IPS-NIHi7 (cell line): ENCODE measurements around the gene APOBEC3G.

ENCODE experiments used
- DNase-seq: peaks from one replicate; pipeline ENCODE4 v3.0.0; 2012; ENCODE audit warnings: mixed read lengths; ENCODE audit errors: extremely low spot score

Gene APOBEC3G

DNA sequence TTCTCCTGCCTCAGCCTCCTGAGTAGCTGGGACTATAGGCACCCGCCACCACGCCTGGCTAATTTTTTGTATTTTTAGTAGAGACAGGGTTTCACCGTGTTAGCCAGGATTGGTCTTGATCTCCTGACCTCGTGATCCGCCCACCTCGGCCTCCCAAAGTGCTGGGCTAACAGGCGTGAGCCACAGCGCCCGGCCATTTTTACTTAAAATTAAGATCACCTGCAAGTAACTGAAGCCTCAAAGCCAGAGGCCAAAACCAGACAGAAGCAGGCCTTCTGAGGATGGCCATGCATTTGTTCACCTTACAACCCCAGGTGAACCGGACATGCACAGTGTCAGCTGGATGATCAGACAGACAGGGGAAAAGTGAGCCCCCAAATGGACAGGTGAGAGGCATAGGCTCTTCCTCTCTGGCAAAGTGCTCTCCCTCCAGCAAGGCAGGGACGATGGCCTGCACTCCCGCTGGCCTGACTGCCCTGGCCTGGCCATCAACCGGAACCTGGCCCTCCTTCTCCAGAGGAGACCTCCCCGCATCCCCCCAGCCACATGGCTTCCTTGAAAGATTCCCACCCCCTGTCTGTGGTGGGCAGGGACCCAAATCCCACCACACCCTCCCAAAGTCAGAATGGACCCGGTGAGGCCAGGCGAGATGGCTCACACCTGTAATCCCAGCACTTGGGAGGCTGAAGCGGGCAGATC, 45.8 kb downstream of the APOBEC3G start:
- peak; percentile 6 for DNase-seq

DNA sequence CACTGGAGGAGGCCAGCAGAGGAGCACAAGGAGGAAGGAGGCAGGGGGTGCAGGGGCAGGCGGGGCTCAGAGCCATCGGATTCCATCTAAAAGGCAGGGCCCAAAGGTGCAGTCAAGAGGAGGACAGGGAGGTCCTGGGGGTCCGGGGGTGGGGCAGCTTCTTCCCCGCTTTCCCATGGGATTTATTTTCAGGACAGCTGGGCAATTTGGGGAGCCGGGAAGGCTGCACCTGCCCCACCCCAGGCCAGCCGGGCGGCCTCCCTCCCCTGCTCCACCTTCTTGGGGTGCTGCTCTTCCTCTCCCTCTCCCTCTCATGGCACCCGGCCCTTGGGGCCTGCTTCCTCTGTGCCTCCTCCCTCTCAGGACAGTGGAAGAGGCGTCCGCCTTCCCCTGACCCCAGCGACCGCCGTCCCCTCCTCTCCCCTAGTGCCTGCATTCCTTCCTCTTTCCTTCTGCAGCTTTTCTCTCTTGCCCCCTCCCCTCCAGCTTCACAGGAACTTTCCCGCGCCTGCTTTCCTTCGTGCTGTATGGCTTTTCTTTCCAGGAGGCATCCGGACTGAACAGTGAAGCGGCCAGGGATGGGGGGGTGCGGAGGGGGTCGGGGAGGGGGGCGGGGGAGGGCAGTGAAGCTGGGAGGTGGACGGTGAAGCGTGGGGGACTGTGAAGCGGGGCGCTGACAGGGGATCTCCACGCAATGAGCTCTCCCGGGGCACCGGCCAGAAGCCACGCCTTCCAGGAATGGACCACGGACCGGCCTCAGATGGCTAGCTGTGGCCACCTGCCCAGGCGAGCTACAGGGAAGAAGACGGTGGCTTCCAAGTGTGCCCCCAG, 46.9 kb downstream of the APOBEC3G start:
- peak; percentile 58 for DNase-seq

DNA sequence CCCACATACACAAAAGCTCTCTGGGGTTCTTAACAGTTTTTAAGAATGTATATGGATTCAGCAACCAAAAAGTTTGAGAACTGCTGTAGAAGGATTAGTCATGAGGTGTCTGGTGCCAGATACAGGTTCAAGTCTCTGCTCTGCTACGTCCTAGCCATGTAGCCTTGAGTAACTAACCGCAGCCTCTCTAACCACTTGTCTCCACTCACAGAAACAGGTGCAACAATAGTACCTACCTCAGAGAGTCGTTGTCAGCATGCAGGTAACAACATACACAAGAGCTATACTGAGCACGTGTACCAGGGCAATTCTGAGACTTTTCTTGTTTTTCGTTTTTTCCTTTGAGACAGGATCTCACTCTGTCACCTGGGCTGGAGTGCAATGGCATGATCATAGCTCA, 48.5 kb downstream of the APOBEC3G start:
- DNase-seq: no peak

DNA sequence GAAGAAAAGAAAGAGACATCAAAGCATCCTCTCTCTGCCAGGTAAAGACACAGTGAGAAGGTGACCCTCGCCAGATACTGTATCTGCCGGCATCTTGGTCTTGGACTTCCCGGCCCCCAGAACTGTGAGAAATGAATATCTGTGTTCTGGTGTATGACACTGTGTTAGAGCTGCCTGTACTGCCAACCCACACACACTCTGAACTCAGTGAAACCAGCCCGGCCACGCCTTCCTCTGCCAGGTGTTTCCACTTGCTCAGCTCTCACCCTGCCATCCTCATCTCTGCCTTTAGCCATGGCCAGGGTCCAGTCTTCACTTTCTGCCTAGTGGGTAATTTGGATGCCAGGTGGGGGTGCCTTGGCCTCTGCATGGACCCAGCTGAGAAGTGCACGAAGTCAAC, 51.4 kb downstream of the APOBEC3G start:
- no peak for DNase-seq

DNA sequence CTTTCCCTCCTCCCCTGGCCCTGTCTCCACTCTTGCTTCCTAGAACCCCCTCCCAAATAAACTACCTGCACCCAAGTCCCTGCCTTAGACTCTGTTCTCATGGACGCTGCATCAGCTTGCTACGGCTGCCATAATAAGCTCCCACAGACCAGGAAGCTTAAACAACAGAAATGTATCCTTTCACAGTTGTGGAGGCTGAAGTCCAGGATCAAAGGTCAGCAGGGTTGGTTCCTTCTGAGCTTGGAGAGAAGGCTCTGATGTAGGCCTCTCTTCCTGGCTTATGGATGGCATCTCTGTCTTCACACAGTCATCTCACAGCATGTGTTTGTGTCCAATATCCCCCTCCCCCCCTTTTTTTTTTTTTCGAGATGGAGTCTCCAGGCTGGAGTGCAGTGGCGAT, 52.0 kb downstream of the APOBEC3G start:
- no peak for DNase-seq

- DNase-seq: no peak
Observed at GRCh38 chr22:39129746-39130145, 52.7 kb downstream of the APOBEC3G start.

DNA sequence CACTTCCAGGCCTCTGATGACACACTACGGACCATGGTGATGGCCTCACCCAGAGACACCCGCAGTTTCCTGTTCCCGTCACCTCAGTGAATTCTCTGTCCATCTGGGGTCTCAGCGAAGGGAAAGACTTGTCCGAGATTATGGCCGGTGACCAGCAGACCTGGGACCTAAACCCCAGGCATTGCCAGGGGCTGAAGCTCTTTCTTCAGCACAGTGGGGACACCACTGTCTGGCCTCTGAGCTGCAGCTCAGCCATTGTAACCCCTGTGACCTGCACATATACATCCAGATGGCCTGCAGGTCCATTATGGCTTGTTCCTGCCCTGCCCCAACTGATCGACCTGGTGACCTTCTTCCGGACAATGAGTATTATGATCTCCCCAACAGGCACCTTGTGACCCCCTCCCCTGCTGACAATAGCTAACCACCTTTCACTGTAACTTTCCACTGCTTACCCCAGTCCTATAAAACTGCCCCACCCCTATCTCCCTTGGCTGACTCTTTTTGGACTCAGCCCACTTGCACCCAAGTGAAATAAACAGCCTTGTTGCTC, 53.2 kb downstream of the APOBEC3G start:
- DNase-seq: peak; percentile 5

DNA sequence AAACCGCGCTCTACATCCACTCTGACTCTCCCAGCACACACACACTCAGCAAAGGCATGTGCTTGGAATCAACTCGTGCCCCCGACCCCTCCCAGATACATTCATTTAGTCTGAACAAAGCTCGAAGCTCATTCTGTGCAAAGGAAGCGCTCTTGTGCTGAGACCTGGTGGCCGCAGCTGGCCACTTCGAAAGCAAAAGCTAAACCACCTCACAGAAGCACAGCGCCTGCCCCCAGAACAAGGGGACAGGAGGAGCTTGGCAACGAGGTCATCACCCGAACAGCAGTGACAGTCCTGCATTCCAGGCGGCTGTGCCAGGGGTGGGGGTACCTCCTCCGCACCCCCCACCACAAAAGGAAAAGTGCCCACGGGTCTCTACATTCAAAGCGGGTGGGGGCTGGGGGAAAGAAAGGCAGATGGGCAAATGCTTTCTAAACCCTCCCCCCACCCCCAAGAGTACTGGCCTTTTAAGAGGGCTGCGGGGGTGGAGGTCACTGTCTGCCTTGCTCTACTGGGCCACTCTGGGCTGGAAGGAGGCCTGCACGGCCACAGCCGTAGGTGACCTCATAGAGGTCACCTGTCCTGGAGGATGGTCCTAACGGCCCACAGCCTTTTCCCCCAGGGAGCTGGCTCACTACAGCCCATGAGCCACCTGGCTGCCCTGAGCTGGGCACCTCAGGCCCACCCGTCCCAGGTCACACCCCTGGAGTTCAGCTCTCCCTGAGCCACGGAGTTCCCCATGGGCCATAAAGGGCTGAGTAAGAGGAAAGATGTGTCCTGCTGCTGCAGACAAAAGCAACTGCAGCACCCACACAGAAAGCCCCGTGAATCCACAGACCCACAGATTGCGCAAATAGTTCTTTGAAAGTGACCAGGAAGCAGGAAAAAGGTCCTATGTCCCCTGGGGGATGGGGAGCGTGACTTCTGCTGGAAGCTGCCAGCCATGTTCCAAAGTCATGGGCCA, 54.1 kb downstream of the APOBEC3G start:
- no peak for DNase-seq

GRCh38 chr22:39132281-39132680, 55.2 kb downstream of the APOBEC3G start:
- DNase-seq: no peak

DNA sequence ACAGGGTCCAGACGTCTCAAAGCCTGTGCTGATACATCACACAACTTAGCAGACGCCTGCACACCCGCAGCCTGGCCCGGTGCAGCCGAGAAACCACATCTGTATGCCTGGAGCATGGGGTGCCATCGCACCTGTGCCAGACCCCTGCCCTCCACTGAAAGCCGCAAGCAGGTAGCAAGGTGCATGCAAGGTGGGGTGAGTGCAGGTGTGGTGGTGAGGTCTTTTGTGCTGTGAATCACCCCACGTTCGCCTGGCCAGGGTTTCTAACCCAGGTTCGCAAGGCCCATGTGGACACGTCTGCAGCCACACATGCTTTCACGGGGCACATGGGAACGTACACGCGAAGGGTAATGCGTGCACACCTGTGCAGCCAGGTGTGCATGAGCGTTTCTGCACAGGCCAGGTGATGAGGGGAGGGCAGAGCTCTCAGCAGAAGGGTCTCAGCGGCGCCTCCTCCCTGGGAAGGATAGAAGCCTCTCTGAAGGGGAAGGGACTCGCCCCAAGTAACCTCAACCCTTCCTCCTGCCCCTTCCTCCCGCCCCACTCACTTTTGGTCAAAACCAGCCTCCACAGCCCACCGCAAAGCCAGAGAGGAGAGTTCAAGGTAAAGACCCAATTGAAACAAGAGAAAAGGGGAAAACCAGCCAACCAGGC, 55.9 kb downstream of the APOBEC3G start:
- DNase-seq: no peak

GRCh38 chr22:39133871-39134270, 56.8 kb downstream of the APOBEC3G start:
- no peak for DNase-seq

GRCh38 chr22:39134366-39135091, 57.5 kb downstream of the APOBEC3G start:
- no peak for DNase-seq

DNA sequence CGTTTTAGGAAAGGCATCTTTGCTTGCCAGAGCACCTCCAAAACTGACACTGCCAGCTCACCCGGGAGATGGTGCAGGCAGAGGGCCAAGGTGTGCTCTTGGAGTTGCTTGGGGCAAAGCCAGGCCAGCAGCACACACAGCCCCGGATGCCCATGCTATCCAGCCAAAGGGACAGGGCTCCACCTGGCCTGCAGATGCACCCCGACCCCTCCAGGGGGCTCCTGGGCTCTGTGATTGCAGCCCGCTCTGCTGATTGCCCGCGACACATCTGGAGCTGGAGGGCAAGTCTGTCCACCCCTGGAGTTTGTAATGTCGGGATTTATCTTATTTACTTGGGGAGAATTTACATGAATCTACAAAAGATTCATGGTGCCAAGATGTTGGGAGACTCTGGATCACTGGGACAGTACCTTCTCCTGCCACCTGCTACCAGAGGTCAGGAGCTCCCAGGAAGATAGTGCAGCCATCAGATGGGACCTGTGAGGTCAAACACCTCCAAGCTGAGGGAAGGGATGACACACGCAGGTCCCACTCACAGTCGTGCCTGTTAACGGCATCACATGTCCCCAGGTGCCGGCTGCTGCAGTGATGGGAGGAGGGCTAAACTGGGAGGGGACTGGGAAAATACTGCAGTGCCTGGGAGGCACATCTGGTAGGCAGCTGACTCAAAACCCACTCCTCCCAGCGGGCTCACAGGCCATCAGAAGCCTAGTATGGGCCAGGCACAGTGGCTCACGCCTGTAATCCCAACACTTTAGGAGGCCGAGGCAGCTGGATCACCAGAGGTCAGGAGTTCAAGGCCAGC, 58.2 kb downstream of the APOBEC3G start:
- peak; percentile 92 for DNase-seq

DNA sequence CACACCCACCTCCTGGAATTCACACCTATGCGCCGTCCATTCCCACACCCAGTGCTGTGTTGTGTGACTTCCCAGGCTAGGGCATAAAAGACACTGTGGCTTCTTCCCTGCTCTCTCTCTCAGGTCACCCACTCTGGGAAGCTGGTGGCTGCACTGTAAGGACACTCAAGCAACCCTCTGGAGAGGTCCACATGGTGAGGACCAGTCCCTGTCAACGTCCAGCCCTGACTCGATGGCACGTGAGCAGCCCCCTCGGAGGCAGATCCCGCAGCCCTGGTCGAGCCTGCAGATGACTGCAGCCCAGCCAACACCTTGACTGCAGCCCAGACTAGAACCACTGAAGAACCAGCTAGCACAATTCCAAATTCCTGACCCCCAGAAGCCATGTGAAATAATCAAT, 59.2 kb downstream of the APOBEC3G start:
- no peak for DNase-seq
